Neural crest cell (in vitro differentiated cells): ENCODE measurements around the gene TTC24. TPM values are rescaled to one million over a fixed set of nuclear protein-coding genes. Genes with fewer than 3 reads are reported as not detected.

Experiments
- DNase-seq: peaks from one replicate; pipeline ENCODE4 v3.0.0; 2021; ENCODE audit warnings: low read depth, mixed read lengths, low spot score
- H3K27ac Mint-ChIP-seq: one replicate; pipeline ENCODE4 v1.8.0; 2021; ENCODE audit warnings: mild to moderate bottlenecking, mixed read lengths; ENCODE audit not compliant: unreplicated experiment
- H3K27me3 Mint-ChIP-seq: 2 replicates; pipeline ENCODE4 v1.8.0; 2021; ENCODE audit warnings: low read depth, mild to moderate bottlenecking, mixed read lengths
- H3K36me3 Mint-ChIP-seq: 2 replicates; pipeline ENCODE4 v1.8.0; 2021; ENCODE audit warnings: low read depth, mild to moderate bottlenecking, mixed read lengths
- H3K4me1 Mint-ChIP-seq: 2 replicates; pipeline ENCODE4 v1.8.0; 2021; ENCODE audit warnings: mixed read lengths
- H3K4me3 Mint-ChIP-seq: one replicate; pipeline ENCODE4 v1.8.0; 2021; ENCODE audit warnings: mild to moderate bottlenecking, mixed read lengths
- H3K9me3 Mint-ChIP-seq: 2 replicates; pipeline ENCODE4 v1.8.0; 2021; ENCODE audit warnings: mixed read lengths
- CTCF ChIP-seq: fragments of 200-600 bp; sonication (generic); conservative IDR thresholded peaks from 2 replicates; pipeline ENCODE4 v1.5.0; 2021; ENCODE audit warnings: antibody characterized with exemption, mild to moderate bottlenecking
- total RNA-seq: library from RNA; stranded (reverse); gene quantifications from 2 replicates; pipeline ENCODE4 v1.2.1, GENCODE V29; 2021

TTC24 gene
- total RNA-seq, 1 donor from 2014 or later, result not detected

- peaks cover 11% of the 10 kb centered on the region for H3K36me3 Mint-ChIP-seq
- no peaks in the 10 kb centered on the region for H3K27me3 Mint-ChIP-seq
- no peak for DNase-seq
- H3K27ac Mint-ChIP-seq, result no peak overlapping the region
- no peak for TF ChIP-seq CTCF
- no peak overlapping the region for H3K4me3 Mint-ChIP-seq
- no peaks in the 10 kb centered on the region for H3K4me1 Mint-ChIP-seq
- H3K9me3 Mint-ChIP-seq, result no peaks in the 10 kb centered on the region
These were observed 24.6 kb upstream of the TTC24 start for GRCh38 chr1:156554971-156555370.

GRCh38 chr1:156555715-156556114 lies 23.8 kb upstream of the TTC24 start:
- DNase-seq, result no peak
- TF ChIP-seq CTCF, result no peak
- Mint-ChIP-seq H3K27me3 (no peaks in the 10 kb centered on the region), H3K4me1 (no peaks in the 10 kb centered on the region), H3K4me3 (no peak overlapping the region), H3K9me3 (no peaks in the 10 kb centered on the region), H3K27ac (no peak overlapping the region), H3K36me3 (peaks cover 9% of the 10 kb centered on the region)

GRCh38 chr1:156556354-156556753 lies 23.2 kb upstream of the TTC24 start:
- no peaks in the 10 kb centered on the region for H3K9me3 Mint-ChIP-seq
- H3K4me3 Mint-ChIP-seq, result no peak overlapping the region
- no peak overlapping the region for H3K27ac Mint-ChIP-seq
- TF ChIP-seq CTCF, result no peak
- no peaks in the 10 kb centered on the region for H3K27me3 Mint-ChIP-seq
- DNase-seq, result no peak
- H3K36me3 Mint-ChIP-seq, result peaks cover 9% of the 10 kb centered on the region
- H3K4me1 Mint-ChIP-seq, result no peaks in the 10 kb centered on the region

GRCh38 chr1:156559086-156559796 lies 20.3 kb upstream of the TTC24 start:
- H3K36me3 Mint-ChIP-seq, result peaks cover 12% of the 10 kb centered on the region
- no peaks in the 10 kb centered on the region for H3K4me1 Mint-ChIP-seq
- no peak for TF ChIP-seq CTCF
- H3K9me3 Mint-ChIP-seq, result no peaks in the 10 kb centered on the region
- DNase-seq, result no peak
- H3K27me3 Mint-ChIP-seq, result no peaks in the 10 kb centered on the region
- H3K27ac Mint-ChIP-seq, result no peak overlapping the region
- no peak overlapping the region for H3K4me3 Mint-ChIP-seq

GRCh38 chr1:156559797-156560385 lies 19.6 kb upstream of the TTC24 start:
- Mint-ChIP-seq H3K36me3 (peaks cover 16% of the 10 kb centered on the region), H3K27me3 (no peaks in the 10 kb centered on the region), H3K4me1 (no peaks in the 10 kb centered on the region), H3K9me3 (no peaks in the 10 kb centered on the region), H3K27ac (no peak overlapping the region), H3K4me3 (no peak overlapping the region)
- no peak for DNase-seq
- no peak for TF ChIP-seq CTCF
